OCI-LY3 (cell line): ENCODE results near the gene ZFP92.

ENCODE experiments used
- H2AFZ ChIP-seq: fragments of 200-600, 300-600 bp; shearing (Covaris generic); 2 replicates; pipeline ENCODE4 v1.6.0; 2014; ENCODE audit warnings: antibody characterized with exemption, low read depth, low read length
- H3K27ac ChIP-seq: fragments of 200-600, 300-600 bp; sonication (generic); 2 replicates; pipeline ENCODE4 v1.5.1; 2014; ENCODE audit warnings: mild to moderate bottlenecking, low read length, moderate library complexity, mixed read lengths
- H3K27me3 ChIP-seq: fragments of 200-600, 300-600 bp; sonication (generic); 2 replicates; pipeline ENCODE4 v1.6.1; 2014; ENCODE audit warnings: low read depth, low read length, mixed read lengths
- H3K36me3 ChIP-seq: fragments of 200-600, 300-600 bp; sonication (generic); replicated peaks from 2 replicates; pipeline ENCODE3; 2014; ENCODE audit warnings: low read depth, low read length, mixed read lengths
- H3K4me1 ChIP-seq: fragments of 300-600, 200-600 bp; sonication (generic); 2 replicates; pipeline ENCODE4 v1.6.1; 2014; ENCODE audit warnings: low read length, mixed read lengths
- H3K4me2 ChIP-seq: fragments of 200-600, 300-600 bp; sonication (generic); 2 replicates; pipeline ENCODE4 v1.6.1; 2014; ENCODE audit warnings: low read length, mixed read lengths
- H3K4me3 ChIP-seq: fragments of 300-600, 200-600 bp; sonication (generic); 2 replicates; pipeline ENCODE4 v1.5.1; 2014; ENCODE audit warnings: antibody characterized with exemption, mild to moderate bottlenecking, low read length, moderate library complexity
- H3K79me2 ChIP-seq: fragments of 300-600, 200-600 bp; shearing (Covaris generic); 2 replicates; pipeline ENCODE4 v1.6.1; 2014; ENCODE audit warnings: mild to moderate bottlenecking, low read length, mixed read lengths
- H3K9ac ChIP-seq: fragments of 300-600, 200-600 bp; shearing (Covaris generic); 2 replicates; pipeline ENCODE4 v1.6.0; 2014; ENCODE audit warnings: mild to moderate bottlenecking, low read length, moderate library complexity
- H3K9me3 ChIP-seq: fragments of 200-600, 300-600 bp; shearing (Covaris generic); 2 replicates; pipeline ENCODE4 v1.6.1; 2014; ENCODE audit warnings: low read length, mixed read lengths; ENCODE audit not compliant: insufficient read depth
- H4K20me1 ChIP-seq: fragments of 200-600, 300-600 bp; sonication (generic); 2 replicates; pipeline ENCODE4 v1.6.1; 2016; ENCODE audit warnings: low read length, mixed read lengths; ENCODE audit not compliant: insufficient read depth
- EZH2phosphoT487 ChIP-seq: fragments of 200-600 bp; shearing (Covaris generic); IDR thresholded peaks from 2 replicates; pipeline ENCODE4 v1.6.1; 2018; ENCODE audit warnings: antibody characterized with exemption, mixed run types, low read depth
- TF ChIP-seq, protein P1 (sequence below): fragments of 200-600, 300-600 bp; sonication (generic); IDR thresholded peaks from 2 replicates; pipeline ENCODE4 v1.5.1; 2014; ENCODE audit warnings: antibody characterized with exemption, low read length, low read depth

The ZFP92 gene

DNA sequence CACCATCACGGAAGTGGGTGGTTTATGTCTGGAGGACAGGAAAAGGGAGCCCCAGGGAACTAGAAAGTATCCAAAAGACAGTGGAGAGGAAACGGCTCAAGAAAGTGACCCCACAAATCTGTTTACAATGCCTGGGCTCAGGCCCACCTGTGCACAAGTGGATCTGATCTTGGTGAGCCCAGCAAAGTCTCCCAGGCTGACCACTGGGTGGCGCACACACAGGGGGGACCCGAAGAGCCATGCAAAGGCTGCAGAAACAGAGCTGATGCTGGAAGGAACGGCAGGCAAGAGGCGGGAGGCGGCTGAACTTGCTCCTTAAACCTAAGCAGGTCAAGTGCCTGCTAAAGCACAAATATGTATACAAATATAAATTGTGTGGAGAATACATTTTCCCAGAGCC lies 49.6 kb downstream of the ZFP92 start:
- TF ChIP-seq, protein P1, sequence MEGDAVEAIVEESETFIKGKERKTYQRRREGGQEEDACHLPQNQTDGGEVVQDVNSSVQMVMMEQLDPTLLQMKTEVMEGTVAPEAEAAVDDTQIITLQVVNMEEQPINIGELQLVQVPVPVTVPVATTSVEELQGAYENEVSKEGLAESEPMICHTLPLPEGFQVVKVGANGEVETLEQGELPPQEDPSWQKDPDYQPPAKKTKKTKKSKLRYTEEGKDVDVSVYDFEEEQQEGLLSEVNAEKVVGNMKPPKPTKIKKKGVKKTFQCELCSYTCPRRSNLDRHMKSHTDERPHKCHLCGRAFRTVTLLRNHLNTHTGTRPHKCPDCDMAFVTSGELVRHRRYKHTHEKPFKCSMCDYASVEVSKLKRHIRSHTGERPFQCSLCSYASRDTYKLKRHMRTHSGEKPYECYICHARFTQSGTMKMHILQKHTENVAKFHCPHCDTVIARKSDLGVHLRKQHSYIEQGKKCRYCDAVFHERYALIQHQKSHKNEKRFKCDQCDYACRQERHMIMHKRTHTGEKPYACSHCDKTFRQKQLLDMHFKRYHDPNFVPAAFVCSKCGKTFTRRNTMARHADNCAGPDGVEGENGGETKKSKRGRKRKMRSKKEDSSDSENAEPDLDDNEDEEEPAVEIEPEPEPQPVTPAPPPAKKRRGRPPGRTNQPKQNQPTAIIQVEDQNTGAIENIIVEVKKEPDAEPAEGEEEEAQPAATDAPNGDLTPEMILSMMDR, result peak; percentile 67
- no peak for TF ChIP-seq EZH2phosphoT487
- peaks cover 3% of the 10 kb centered on the region; the same call in 1 of the 2 replicates for H3K79me2 ChIP-seq
- no peak overlapping the region for H2AFZ ChIP-seq
- H3K36me3 ChIP-seq, result peaks cover 3% of the 10 kb centered on the region
- H3K27me3 ChIP-seq, result no peaks in the 10 kb centered on the region
- H3K9ac ChIP-seq, result no peak overlapping the region
- no peak overlapping the region for H3K27ac ChIP-seq
- no peaks in the 10 kb centered on the region for H3K9me3 ChIP-seq
- H3K4me1 ChIP-seq, result no peaks in the 10 kb centered on the region
- H3K4me3 ChIP-seq, result no peak overlapping the region
- H4K20me1 ChIP-seq, result no peaks in the 10 kb centered on the region
- H3K4me2 ChIP-seq, result no peak overlapping the region
